K562 (cell line): ENCODE measurements around the gene CCND3. TPM values are rescaled to one million over a fixed set of nuclear protein-coding genes. Genes with fewer than 3 reads are reported as not detected.

Source experiments
- REST ChIP-seq, 2 experiments: fragments of 450-650 bp; formaldehyde crosslinking in 1 of 2; IDR thresholded peaks; 2 replicates each; pipeline versions ENCODE4 v1.4.0 to v1.6.1; 2014 to 2020; ENCODE audit warnings: mild to moderate bottlenecking in 2 of 2, borderline replicate concordance in 1 of 2, low read depth in 1 of 2
- STAG1 ChIP-seq: sonication (generic); formaldehyde crosslinking; IDR thresholded peaks from 2 replicates; pipeline ENCODE4 v1.5.0; 2020; ENCODE audit warnings: missing genetic modification reagents, borderline replicate concordance
- polyA plus RNA-seq, 8 experiments: library from polyadenylated mRNA; depleted of rRNA in 4 of 8; stranded (reverse) in 5 of 8; unstranded in 3 of 8; fragments of >200 nt; fragmentation: Nextera tagmentation in 2 of 8; fragmentation: Illumina TruSeq in 1 of 8; extraction: Ambion mirVana in 2 of 8; extraction: Trizol in 1 of 8; gene quantifications; 2 replicates each; pipeline versions ENCODE4 v1.2.1 to v1.2.3, GENCODE V29; 2011 to 2014; ENCODE audit warnings: inconsistent platforms in 1 of 8, missing spikeins in 1 of 8
- total RNA-seq, 7 experiments: library from RNA; depleted of rRNA in 6 of 7; stranded (reverse); fragments of >200 nt in 6 of 7; fragmentation: Illumina TruSeq in 2 of 7; extraction: Trizol in 2 of 7; gene quantifications; 2 replicates each; pipeline versions ENCODE4 v1.2.1 to v1.2.3, GENCODE V29; 2011 to 2021; ENCODE audit warnings: low replicate concordance in 1 of 7

CCND3 gene
- total and polyA plus RNA-seq, 9 of the 15 experiments (the other 6 are each of a cell fraction or from before 2014, with no cell fraction given), result 21.5 to 204 (median 97.4) TPM

DNA sequence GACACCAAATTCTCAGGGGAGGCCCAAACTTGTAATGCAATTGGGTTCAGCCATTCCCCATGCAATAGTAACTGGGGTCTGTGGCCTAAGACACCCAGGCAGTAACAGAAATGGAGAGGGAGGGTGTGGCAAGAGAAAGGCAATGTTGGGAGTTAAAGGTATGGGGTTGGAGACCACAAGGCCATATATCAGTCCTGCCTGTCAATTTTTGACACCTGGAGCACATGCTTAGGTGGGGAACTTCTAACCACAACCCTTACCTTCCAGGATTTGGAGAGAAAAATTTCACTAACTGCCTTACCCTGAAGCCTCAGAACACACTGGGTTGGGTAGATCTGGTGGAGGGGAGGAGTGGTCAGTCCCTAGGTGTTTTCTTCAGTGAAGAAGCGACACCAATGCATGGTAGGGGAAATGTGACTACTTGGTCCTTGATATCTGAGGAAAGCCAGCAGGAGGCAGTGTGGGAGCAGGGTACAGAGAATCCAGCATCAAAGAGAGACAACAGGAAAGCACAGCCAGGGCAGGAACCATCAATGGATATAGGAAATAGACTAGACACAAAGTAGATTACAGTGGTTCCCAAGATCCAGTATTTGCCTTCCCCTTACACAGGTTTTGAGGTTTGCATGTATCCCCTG, 39.6 kb downstream of the CCND3 start (continued):
- TF ChIP-seq REST (IDR thresholded peaks at IDR 0.05; ENCODE audit: borderline replicate concordance), result peak; percentile 87
- TF ChIP-seq REST (CRISPR knock-in tag; IDR thresholded peaks at IDR 0.05; ENCODE audit: low read depth), result no peak
- TF ChIP-seq STAG1 (CRISPR knock-in tag), result peak; percentile 75; the same call in 1 of the 2 replicates
